Measurements from ENCODE around the gene E2F6. TPM values are rescaled to one million over a fixed set of nuclear protein-coding genes. Genes with fewer than 3 reads are reported as not detected.
A peak's percentile ranks its signal among the peaks of the same experiment; 100 is the strongest.

The E2F6 gene
- total and polyA plus RNA-seq, 8 donors = 8.7 to 21.7 (median 18.1) TPM

DNA sequence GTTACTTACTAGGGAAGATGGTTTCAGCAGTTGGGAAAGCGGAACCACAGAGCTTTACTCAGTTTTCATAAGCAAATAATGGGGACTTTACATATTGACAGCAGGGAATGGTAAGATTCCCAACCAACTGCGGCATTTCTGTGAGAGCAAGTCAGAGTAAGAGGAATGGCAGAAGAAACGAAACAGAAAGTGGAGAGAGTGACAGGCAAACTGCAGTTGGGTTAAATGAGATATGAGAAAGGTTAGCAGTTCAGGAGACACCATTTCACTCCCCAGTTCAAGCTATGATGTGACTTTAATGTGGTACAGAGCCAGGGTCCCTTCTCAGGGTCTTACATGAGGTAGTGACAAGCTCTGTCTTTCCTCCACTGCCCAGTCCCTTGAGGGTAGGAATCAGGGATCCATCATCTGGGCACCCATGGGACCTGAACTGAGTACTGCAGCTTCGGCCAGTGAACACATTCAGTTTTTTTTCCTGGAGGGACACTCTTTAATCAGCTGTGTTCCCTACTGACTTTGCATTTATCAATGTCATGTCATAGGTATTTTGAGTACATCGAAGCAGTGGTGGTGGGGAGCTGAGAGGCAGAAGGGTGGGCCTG lies 34.8 kb upstream of the E2F6 start:
- ATAC-seq (no peak), DNase-seq (no peak)
- intact Hi-C loops (cut with DNase I) = no loop called here
- Histone ChIP-seq H3K27me3 (peaks cover 0 to 15% of the 10 kb centered on the region in 2 donors), H3K4me3 (no peak overlapping the region), H3K27ac (no peak overlapping the region), H3K9me3 (no peaks in the 10 kb centered on the region), H3K36me3 (no peaks in the 10 kb centered on the region), H3K4me1 (no peaks in the 10 kb centered on the region)
- no peak for TF ChIP-seq CTCF (IDR thresholded peaks at IDR 0.05)

DNA sequence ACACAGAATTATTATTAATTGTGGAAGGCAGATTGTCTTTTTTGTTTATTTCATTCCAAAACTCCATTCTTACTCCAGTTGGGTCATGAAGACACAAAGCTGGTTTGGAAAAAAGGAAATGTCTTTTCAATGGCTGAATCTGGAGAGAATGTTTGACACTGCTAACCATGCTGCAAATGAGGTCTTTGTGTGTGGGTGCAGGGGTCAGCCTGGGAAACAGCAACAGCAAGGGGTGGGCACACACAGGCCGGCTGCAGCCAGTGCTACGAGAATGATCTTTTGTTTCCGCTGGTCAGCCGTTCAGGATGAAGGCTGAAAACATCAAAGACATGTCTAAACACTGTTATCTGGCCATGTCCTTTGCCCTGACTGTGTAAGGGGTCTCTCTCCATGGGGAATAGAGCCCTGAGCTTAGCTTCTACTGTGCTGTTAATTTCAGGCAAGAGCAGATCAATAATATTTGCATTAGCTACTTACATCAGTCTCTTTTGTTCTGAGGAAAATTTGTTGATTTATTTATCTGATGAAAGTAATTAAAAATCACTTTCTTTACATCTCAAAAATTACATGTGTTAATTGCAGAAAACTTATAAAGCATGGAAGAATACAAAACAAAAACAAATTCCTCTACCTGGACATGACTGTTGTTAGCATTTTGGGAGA lies 33.3 kb upstream of the E2F6 start:
- no peak overlapping the region for H3K27ac ChIP-seq
- H3K36me3 ChIP-seq = no peaks in the 10 kb centered on the region
- H3K9me3 ChIP-seq = no peaks in the 10 kb centered on the region
- intact Hi-C loops (cut with DNase I) = no loop called here
- peaks cover 0 to 18% of the 10 kb centered on the region in 2 donors for H3K27me3 ChIP-seq
- DNase-seq (no peak), ATAC-seq (no peak)
- TF ChIP-seq CTCF (IDR thresholded peaks at IDR 0.05) = no peak
- no peak overlapping the region for H3K4me3 ChIP-seq
- H3K4me1 ChIP-seq = no peaks in the 10 kb centered on the region

DNA sequence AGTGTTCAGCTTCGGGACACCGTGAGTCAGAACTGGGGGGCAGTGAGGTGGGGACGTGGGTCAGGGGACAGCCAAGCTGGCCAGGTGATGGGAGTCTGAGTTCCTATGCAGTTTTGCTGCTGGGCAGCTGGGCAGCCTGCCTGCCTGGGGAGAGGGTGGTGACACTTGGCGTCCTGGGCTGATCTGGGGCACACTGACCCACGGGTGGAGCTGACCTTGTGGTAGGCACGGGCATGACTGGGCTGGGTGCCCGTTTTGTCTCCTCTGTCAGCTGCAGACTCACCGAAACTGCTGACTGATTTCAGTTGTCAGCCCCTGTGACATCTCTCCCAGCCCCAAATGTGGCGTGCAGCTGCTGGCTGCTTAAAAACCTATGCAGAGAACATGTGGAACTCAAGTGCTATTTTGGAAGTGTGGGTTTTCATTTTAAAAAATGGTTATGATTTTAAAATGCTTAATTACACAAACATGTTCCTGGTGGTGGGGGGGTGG lies 32.6 kb upstream of the E2F6 start:
- Histone ChIP-seq H3K9me3 (no peaks in the 10 kb centered on the region), H3K4me3 (no peak overlapping the region), H3K27ac (no peak overlapping the region), H3K36me3 (no peaks in the 10 kb centered on the region), H3K27me3 (peaks cover 0 to 18% of the 10 kb centered on the region in 2 donors), H3K4me1 (no peaks in the 10 kb centered on the region)
- DNase-seq = peak in 2 of 4 donors; percentile 53 to 76
- intact Hi-C loops (cut with DNase I) = no loop called here
- peak; percentile 32 for ATAC-seq
- no peak for TF ChIP-seq CTCF (IDR thresholded peaks at IDR 0.05)

GRCh38 chr2:11495844-11496681 lies 30.1 kb upstream of the E2F6 start:
- Histone ChIP-seq H3K36me3 (no peaks in the 10 kb centered on the region), H3K27me3 (peaks cover 0 to 13% of the 10 kb centered on the region in 2 donors), H3K4me3 (no peak overlapping the region), H3K9me3 (no peaks in the 10 kb centered on the region), H3K4me1 (no peaks in the 10 kb centered on the region), H3K27ac (no peak overlapping the region)
- ATAC-seq = no peak
- DNase-seq = no peak
- intact Hi-C loops (cut with DNase I) = no loop called here
- no peak for TF ChIP-seq CTCF (IDR thresholded peaks at IDR 0.05)

DNA sequence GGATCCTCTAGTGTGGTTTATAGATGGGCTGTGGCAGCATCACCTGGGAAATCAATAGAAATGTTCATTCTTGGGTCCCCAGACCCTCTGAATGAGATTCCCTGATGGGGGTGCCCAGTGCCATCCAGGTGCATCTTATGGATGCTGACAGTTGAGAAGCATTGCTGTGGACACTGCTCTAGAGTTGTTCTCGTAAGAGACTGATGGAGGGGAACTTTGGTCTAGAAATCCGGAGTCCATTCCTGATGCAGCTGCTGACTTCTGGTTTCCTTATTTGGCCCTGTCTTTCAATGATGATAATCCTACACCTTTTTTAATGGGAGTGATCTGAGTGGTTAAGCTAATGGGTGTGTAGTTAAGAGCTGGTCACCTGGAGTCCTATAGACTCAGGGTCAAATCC lies 28.3 kb upstream of the E2F6 start:
- Histone ChIP-seq H3K36me3 (no peaks in the 10 kb centered on the region), H3K4me1 (no peaks in the 10 kb centered on the region), H3K9me3 (peaks cover 0 to 1% of the 10 kb centered on the region in 2 donors), H3K4me3 (no peak overlapping the region), H3K27me3 (peaks cover 0 to 13% of the 10 kb centered on the region in 2 donors), H3K27ac (no peak overlapping the region)
- ATAC-seq (no peak), DNase-seq (no peak)
- no peak for TF ChIP-seq CTCF (IDR thresholded peaks at IDR 0.05)
- intact Hi-C loops (cut with DNase I) = no loop called here

Measured in left lung (tissue), 10 donors.